Activated CD4-positive, CD25-positive, alpha-beta regulatory T cell (primary cell): ENCODE results near the gene TARS1.
A peak's percentile ranks its signal among the peaks of the same experiment; 100 is the strongest.

ENCODE experiments used
- DNase-seq, 4 experiments: peaks; one replicate each; lab custom pipeline; 2025; lab: John Stamatoyannopoulos, UW

Gene TARS1

DNA sequence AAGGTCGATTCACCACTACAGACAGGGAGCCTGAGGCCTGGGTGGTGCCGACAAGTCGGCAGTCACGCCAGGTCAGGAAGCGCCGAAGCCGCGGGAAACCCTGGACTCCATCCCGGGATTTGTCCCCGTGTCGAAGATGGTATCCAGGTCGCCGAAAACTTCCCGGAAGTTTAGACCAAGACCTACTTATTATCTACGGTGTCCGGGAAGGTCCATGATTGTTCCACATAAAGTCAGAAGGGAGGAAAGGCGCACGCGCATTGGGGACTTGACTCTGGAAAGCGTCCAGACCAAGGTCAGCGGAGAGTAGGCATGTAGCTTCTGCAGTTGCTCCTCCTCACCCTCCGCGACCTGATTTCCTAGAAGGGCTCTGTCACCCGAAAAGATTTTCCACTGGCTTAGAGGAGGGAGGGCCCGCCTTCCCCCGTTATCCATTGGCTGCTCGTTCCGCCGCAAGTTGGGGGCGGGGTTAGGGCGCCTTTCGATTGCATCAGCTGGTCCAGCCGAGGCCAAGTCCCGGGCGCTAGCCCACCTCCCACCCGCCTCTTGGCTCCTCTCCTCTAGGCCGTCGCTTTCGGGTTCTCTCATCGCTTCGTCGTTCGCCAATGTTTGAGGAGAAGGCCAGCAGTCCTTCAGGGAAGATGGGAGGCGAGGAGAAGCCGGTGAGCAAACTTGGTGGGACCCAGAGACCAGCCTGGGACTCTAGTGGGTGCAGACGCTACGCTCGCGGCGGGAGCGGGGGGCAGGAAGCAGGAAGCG, at the start of gene TARS1:
TSS of gene TARS1 (plus strand) at position 484 of the 759 bp plus-strand sequence. CDS start at position 606, 122 bp downstream.
- peak; percentile 84 to 89 (median 84) for DNase-seq

DNA sequence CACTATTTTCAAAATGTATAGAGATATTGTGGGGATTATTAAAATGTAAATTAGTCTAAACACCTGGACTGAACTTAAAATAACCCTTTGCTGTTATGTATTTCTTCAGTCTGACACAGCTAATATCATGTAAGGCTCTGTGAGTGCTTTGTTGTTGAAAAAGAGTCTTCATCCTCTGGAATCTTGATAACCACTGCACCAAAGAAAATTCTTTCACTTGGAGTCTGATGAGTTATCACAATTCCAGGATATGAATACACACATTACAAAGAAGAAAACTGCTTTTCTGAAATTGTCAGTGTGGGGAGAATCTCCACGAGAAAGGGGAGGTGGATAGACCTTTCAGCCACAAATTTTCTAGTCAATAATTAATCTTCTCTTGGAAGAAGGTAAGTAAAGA, 42.3 kb upstream of the TARS1 start:
- DNase-seq, result no peak

DNA sequence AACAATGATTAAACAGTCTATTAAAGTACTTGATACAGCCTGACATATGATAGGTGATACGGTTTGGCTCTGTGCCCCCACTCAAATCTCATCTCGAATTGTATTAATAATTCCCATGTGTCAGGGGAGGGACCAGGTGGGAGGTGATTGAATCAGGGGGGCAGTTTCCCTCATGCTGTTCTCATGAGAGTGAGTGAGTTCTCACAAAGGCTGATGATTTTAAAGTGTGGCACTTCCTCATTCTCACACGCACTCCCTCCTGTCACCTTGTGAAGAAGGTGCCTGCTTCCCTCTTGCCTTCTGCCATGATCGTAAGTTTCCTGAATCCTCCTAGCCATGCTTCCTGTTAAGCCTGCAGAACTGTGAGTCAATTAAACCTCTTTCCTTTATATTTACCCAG, 40.1 kb upstream of the TARS1 start:
- DNase-seq, result no peak

DNA sequence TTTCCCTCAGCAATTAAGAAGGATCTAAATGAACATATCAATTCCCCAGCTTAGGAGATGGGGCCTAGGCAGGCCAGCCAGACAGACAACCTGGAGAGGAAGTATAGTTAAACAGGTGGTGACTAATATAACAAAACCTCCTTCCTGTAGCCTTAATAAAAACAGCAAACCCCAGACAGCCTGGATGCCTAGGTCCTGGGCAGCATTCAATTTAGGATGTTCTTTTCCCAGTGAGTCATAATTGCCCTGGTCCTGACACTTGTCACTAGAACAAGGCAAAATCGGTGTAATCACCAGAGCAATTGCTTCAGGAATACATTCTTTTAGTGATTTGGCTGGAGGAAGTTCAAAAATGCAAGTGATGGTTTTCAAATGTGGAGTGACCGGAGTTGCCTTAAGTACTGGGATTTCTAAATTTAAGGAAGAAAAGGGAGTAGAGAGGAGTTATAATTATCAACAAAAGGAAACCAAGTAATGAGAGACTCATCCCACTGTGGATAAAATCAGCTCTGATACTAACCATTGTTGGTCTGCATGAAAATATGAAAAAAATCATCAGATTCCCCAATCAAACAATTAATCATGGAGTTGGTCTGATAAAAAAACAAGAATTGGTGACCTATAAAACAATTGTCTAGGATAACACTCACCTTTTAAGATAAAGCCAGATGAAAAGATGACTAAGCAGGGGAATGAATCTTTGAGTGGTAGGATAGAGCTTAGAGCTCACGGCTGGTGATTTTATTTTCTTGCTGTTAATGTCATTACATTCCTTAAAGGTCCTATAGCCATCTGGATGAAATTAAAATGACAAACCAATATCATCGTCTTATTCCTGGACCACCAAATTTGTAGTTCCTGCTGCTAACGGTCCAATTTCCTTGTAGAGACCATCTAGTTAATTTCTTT, 39.0 kb upstream of the TARS1 start:
- DNase-seq, result no peak

DNA sequence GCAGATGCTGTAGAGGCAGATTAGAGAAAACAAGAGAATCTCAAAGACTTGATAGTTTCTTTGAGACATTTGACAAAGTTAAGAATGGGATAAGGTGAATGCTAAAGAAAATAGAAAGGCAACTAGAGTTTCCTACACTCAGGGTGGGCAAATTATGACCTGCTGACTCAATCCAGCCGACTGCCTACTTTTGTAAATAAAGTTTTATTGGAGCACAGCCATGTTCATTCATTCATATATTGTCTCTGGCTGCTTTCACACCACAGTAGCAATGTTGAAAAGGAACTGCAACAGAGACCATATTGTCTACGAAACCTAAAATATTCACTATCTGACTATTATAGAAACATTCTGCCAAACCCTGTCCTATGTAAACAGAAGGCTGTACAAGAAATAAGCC, 37.6 kb upstream of the TARS1 start:
- no peak for DNase-seq

DNA sequence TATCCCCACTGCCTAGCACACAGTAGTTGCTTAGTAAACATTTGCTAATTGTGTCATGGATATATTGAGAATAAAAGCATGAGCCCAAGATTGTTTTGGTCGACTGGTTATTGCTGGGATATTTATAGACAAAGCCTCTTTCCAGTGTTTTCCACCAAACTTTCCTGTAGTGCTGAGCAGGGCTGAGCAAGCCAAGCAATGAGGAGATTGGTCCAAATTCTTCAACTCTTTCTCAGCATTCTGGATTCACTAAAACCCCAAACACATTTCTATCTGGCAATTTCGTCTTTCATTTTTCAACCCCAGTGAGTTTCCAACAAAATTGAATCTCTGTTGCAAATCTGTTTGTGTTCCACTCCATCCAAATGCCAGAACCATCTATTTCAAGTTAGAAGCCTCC, 31.9 kb upstream of the TARS1 start:
- DNase-seq, result no peak

DNA sequence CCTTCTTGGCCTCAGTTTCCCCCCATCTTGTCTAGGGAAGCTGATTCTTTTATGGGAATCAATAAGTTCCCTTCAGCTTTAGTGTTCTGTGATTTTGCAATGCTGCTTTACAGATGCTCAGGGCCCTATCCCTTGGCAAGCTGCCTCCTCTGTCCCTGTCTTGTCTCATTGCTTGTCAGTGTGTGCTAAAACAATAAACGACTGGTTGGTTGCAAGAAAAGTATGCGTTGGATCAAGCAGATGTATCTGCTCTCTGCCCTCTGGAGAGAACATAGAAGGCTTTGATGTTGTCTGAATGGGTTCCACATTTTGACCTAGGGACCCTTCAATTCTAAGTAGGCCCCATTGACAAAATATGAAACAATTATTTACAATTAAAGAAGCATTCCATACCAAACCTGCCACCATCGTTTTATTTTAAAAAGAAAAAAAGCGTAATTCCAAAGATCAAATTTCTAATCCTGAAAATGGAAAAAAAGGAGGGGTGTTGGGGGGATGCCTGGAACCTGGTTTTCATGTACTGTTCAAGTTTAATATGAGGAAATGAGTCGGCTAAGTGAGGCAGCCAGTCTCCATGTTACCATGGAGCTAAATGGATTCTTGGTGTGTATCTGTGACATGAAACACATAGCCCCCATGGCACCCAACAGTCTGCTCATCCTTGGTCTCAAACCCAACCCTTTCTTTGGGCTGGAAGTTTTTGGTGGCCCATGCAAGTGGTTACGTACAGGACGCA, 31.2 kb upstream of the TARS1 start:
- DNase-seq, result no peak

DNA sequence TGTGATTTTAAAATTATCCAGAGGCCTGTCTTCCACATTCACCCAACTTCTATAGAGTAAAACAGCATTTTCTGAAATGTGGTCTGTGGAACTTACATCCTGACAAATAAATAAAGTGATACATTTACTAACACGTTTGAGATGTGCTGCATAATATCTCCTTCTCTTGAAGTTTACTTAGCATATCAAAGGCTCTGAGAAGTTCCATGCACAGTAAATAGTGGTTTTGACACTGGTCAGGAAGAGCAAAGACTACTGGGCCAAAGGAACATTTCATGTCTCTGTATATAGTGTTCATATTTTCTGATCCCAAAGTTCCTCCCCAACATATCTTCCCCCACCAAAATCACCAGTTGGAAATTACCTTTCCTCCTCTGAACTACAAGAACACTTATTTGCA, 30.5 kb upstream of the TARS1 start:
- DNase-seq, result no peak

DNA sequence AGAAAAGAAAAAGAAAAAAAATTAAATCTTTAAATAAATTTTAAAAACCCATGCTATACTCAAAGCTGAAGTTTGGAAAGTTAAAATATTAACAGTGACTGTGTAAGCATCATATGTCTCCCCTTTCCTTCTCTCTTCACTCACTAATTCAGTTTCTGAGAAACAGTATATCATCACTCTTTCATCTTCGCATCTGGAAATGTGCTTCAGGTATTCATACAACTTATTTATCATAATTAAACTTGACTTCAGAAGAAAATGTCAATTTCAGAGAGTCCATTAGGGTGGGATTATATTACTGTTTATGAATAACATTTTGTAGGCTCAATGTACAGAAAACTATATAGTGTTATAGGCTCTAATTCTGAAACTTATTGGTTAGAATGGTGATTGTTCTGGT, 29.3 kb upstream of the TARS1 start:
- DNase-seq, result no peak

DNA sequence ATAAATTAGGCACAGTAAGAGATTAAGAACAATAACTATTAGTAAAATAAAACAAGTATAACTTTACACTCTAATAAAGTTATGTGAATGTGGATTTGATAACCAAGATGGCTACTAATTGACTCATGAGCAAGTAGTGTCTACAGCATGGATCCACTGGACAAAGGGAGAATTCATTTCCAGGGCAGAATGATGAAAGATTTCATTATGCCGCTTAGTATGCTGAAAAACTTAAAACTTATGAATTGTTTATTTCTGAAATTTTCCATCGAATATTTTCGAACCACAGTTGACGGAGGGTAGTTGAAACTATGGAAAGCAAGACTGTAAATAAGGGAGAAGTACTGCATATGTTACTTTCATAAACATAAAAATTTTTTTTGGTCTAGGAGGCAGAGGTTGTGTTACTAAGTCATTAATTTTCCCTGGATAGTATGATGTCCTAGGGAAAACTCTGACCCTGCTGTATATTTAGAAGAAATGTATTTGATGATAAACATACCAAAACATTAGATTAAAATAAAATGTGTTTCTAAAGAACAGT, 24.9 kb upstream of the TARS1 start:
- DNase-seq, result no peak

DNA sequence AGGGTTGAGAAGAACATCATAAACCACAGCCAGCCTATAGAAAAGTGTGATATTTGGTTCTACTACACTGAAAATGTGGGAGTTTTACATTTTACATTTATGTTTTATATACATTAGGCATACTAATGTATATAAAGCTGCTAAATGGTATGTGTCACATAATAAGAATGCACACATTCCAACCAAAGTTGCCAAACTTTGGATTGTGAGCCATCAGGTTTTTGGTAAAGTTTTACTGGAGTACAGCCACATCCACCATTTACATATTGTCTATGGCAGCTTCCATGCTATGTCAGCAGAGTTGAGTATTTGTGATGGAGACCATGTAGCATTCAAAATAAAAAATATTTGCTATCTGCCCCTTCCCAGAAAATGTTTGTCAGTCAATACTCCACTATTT, 23.1 kb upstream of the TARS1 start:
- no peak for DNase-seq

DNA sequence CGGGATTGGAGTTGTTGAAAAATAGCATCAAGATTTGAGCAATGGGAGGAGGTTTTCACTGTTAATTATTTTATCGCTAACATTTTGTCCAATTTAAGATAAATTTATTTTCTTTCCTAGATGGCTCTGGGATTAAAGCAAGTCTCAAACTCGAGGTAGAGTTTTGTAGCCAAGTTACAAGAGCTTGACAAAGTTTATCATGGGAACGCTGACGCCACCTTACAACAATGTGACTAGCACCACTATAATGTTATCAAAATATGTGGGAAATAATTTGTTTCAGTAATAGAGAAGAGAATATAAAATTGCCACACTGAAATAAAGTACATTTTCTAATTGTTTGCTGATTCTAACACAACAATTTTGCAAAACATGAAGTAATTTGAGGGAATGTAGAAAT, 19.8 kb upstream of the TARS1 start:
- DNase-seq, result no peak

DNA sequence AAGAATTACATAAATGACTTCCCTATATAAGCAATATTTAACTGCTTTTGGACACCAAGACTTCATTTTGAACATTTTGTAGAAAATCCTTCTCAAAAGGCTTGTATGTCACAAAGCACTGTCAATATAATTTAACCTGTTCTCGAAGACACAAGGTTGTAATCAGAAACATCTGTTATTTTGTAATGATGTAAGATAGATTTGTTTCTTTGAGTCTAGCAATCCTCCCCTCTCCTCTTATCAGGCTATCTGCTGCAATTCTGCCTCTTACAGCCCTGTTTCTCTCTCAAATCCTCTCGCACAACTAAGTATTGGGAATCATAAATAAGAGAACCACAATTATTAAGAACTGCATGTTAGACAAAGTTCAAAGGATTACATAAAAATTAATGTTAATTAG, 18.6 kb upstream of the TARS1 start:
- no peak for DNase-seq

DNA sequence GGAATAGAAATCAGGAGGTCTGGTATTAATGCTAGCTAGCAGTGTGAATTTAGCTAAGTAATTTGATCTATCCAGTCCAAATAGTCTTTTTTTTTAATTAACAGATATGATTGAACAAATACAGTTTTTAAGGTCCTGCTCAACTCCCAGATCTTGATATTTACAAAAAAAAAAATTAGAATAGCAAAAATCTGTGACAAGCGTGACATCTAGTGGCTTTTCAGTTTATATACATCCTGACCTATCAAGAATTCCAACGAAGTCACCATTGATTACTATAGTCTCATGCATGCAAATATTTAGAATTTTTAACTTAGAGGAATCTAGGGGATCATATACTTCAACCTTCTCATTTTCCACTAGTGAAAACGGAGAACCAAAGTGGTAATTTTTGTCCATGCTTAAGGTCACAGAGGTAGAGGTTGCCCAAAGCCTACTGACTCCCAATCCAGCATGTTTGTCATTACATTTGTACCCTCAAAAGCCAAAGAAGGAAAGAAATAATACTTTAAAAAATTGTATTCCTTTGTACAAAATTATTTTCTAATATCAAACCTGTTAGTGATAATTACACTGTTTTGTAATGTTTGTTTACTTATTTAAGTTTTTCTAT, 17.6 kb upstream of the TARS1 start:
- no peak for DNase-seq

DNA sequence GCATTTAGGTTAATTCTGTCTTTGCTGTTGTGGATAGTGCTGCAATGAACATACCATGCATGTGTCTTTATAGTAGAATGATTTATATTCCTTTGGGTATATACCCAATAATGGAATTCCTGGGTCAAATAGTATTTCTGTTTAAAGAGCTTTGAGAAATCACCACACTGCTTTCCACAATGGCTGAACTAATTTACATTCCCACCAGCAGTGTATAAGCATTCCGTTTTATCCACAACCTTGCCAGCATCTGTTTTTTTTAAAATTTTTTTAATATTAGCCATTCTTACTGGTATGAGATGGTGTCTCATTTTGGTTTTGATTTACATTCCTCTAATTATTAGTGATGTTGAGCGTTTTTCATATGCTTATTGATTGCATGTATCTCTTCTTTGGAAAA, 15.5 kb upstream of the TARS1 start:
- no peak for DNase-seq

DNA sequence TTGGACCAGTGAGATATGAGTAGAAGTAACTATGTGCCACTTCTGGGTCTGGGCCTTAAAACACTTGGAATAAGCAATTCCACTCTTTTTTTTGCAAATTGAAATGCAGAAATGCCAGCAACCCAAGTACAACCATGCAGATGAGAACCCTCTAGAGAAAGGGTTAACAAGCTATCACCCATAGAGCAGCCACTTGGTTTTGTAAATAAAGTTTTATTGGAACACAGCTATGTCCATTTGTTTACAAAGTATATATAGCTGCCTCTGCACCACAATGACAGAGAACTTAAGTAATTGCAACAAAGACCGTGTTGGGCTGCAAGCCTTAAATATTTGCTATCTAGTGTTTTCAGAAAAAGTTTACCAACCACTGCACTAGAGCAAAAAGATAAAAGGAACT, 9.8 kb upstream of the TARS1 start:
- no peak for DNase-seq

DNA sequence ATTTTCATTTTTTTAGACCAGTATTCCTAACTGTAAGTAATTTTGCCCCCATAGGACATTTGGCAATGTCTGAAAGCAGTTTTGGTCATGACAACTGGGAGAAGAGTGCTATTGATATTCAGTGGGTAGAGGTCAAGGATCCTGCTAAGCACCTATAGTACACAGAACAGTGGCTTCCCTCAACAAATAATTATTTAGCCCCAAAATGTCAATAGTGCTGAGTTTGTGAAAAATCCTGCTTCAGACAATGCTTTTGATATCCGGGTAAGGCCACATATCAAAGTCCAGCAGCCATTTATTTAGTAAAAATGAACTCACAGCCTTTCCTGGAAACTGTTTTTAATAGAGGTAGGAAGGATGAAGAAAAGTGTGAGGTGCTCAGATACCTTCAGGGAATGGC, 8.1 kb upstream of the TARS1 start:
- DNase-seq, result no peak

DNA sequence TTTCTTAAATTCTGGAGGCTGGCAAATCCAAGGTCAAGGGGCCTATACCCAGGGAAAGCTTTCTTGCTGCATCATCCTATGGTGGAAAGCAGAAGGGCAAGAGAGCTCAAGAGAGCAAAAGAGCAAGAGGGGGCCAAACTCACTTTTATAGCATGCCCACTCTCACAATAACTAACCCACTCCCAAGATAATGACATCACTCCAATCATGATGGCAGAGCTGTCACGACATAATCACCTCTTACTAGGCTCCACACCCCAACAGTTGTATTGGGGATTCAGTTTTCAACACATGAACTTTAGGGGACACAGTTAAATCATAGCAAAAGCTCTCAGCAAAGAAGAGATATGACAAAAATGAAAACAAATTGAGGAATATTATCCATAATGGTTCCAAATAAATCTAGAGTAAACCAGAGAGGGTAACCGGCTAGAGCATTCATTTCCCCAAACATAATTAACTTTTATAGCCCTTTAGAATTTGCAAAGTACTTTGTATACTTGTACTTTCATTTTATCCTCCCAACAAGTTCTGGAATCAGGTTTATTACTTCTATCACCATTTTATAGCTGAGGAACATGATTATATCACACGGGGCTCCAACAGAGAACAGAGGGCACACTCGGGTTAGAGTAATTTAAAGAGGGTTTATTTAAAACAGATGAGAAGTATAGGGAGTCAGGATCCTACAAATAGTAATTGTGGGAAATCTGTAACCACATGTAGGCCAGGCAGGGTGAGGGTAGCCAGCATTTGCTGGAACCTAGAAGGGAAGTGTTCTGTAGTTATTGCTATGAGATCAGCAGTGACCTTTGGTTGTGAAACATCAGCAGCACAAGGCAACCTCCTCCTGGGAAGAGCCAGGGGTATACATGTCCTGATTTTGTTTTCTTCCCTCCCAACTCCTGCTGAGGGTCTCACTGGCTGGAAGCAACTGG, 7.2 kb upstream of the TARS1 start:
- no peak for DNase-seq

DNA sequence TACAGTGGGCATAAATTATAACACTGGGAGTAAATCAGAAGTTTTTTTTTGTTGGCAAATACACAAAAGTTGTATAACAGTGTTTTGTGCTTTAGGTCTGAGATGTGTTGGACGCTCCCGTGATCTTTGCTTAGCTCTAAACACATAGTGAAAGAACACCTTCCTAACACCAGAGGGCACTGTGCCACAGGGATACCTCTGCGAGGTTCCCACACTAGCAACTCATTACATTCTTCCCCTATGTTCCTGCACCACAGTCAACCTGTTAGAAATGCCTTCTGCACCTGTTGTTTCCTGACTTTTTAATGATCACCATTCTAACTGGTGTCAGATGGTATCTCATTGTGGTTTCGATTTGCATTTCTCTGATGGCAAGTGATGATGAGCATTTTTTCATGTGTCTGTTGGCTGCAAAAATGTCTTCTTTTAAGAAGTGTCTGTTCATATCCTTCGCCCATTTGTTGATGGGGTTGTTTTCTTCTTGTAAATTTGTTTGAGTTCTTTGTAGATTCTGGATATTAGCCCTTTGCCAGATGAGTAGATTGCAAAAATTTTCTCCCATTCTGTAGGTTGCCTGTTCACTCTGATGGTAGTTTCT, 4.8 kb upstream of the TARS1 start:
- DNase-seq, result peak; percentile 10 to 32 (median 20)

DNA sequence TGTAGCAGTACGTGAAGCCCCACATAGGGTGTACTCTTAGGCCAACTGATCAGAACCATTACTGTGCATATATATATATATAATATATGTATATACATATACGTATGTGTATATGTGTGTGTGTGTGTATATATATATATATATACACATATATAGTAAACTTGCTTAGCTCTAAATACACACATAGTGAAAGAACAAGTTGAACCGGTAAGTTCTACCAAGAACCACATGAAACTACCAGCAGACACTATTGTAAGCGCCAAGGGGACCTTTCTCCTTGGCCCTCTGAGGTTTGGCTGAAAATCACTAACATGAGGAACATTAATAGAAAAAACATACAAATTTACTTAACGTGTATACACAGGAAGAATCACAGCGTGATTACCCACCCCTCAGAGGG, 1.8 kb upstream of the TARS1 start:
- DNase-seq, result no peak
